ENCODE data around the gene AK5.

The AK5 gene

GRCh38 chr1:77383236-77383635 lies 101.4 kb downstream of the AK5 start:
- H3K27me3 ChIP-seq = no peaks in the 10 kb centered on the region
- H3K4me3 ChIP-seq (ENCODE audit: low read depth, low read length) = no peak overlapping the region
- H3K4me1 ChIP-seq = peaks cover 3% of the 10 kb centered on the region
- no peaks in the 10 kb centered on the region for H3K9me3 ChIP-seq
- no peak for DNase-seq
- TF ChIP-seq CTCF (IDR thresholded peaks at IDR 0.05; ENCODE audit: low read depth, low read length) = no peak
- no peaks in the 10 kb centered on the region for H3K36me3 ChIP-seq

- H3K27me3 ChIP-seq = no peaks in the 10 kb centered on the region
- H3K36me3 ChIP-seq = no peaks in the 10 kb centered on the region
- no peak overlapping the region for H3K4me3 ChIP-seq (ENCODE audit: low read depth, low read length)
- DNase-seq = no peak
- TF ChIP-seq CTCF (IDR thresholded peaks at IDR 0.05; ENCODE audit: low read depth, low read length) = no peak
- H3K9me3 ChIP-seq = no peaks in the 10 kb centered on the region
- no peaks in the 10 kb centered on the region; the same call in 1 of the 2 replicates for H3K4me1 ChIP-seq
Measured at GRCh38 chr1:77385551-77385950, 103.7 kb downstream of the AK5 start.

- no peak for DNase-seq
- H3K4me3 ChIP-seq (ENCODE audit: low read depth, low read length) = no peak overlapping the region
- no peaks in the 10 kb centered on the region for H3K9me3 ChIP-seq
- no peaks in the 10 kb centered on the region; the same call in 1 of the 2 replicates for H3K4me1 ChIP-seq
- no peaks in the 10 kb centered on the region for H3K36me3 ChIP-seq
- H3K27me3 ChIP-seq = no peaks in the 10 kb centered on the region
- TF ChIP-seq CTCF (IDR thresholded peaks at IDR 0.05; ENCODE audit: low read depth, low read length) = no peak
Measured at GRCh38 chr1:77386276-77386675, 104.5 kb downstream of the AK5 start.

- Histone ChIP-seq H3K9me3 (no peaks in the 10 kb centered on the region), H3K4me1 (peaks cover 2% of the 10 kb centered on the region), H3K4me3 (ENCODE audit: low read depth, low read length) (no peak overlapping the region), H3K36me3 (no peaks in the 10 kb centered on the region), H3K27me3 (no peaks in the 10 kb centered on the region)
- DNase-seq = no peak
- no peak for TF ChIP-seq CTCF (IDR thresholded peaks at IDR 0.05; ENCODE audit: low read depth, low read length)
Measured at GRCh38 chr1:77387553-77387952, 105.7 kb downstream of the AK5 start.

GRCh38 chr1:77388661-77389060 lies 106.8 kb downstream of the AK5 start:
- Histone ChIP-seq H3K4me1 (peaks cover 2% of the 10 kb centered on the region), H3K4me3 (ENCODE audit: low read depth, low read length) (no peak overlapping the region), H3K36me3 (no peaks in the 10 kb centered on the region), H3K9me3 (no peaks in the 10 kb centered on the region), H3K27me3 (no peaks in the 10 kb centered on the region)
- no peak for TF ChIP-seq CTCF (IDR thresholded peaks at IDR 0.05; ENCODE audit: low read depth, low read length)
- DNase-seq = no peak

DNA sequence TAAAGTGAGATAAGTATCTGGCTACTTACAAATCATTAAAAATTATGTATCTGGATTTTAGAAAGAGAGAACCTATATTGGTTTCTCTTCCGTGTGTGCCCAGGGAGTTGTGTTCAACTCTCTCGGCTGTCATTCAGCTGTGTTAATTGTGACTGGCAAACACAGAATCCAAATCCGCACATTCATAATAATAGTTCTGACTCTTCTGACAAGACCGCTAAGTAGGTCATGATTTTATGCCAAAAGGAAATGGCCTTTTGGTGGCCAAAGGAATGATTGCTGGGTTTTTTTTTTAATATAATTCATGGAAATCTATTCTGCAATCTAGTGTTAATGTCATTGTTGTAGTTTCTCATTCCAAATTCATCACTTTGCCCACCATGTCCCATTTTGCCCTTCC lies 110.7 kb downstream of the AK5 start:
- H3K4me1 ChIP-seq = peaks cover 2% of the 10 kb centered on the region; the same call in 1 of the 2 replicates
- no peak for TF ChIP-seq CTCF (IDR thresholded peaks at IDR 0.05; ENCODE audit: low read depth, low read length)
- H3K9me3 ChIP-seq = no peaks in the 10 kb centered on the region
- no peaks in the 10 kb centered on the region for H3K27me3 ChIP-seq
- no peak for DNase-seq
- no peak overlapping the region for H3K4me3 ChIP-seq (ENCODE audit: low read depth, low read length)
- H3K36me3 ChIP-seq = no peaks in the 10 kb centered on the region
